NCI-H1436 (cell line): ENCODE results near the gene CALHM5.
A peak's percentile ranks its signal among the peaks of the same experiment; 100 is the strongest.
"Not testable (repeated sequence)": the region's sequence is repeated elsewhere in the genome, so short reads cannot be mapped to it uniquely, and the experiment has no call there.

ENCODE experiments used
- DNase-seq: peaks from one replicate; lab custom pipeline; 2025; lab: John Stamatoyannopoulos, UW

Gene CALHM5

GRCh38 chr6:116511424-116512110 is at the start of gene CALHM5:
Gene CALHM5 (plus strand): TSS chr6:116511639. CDS start chr6:116511697, 58 bp downstream.
- no peak for DNase-seq

DNA sequence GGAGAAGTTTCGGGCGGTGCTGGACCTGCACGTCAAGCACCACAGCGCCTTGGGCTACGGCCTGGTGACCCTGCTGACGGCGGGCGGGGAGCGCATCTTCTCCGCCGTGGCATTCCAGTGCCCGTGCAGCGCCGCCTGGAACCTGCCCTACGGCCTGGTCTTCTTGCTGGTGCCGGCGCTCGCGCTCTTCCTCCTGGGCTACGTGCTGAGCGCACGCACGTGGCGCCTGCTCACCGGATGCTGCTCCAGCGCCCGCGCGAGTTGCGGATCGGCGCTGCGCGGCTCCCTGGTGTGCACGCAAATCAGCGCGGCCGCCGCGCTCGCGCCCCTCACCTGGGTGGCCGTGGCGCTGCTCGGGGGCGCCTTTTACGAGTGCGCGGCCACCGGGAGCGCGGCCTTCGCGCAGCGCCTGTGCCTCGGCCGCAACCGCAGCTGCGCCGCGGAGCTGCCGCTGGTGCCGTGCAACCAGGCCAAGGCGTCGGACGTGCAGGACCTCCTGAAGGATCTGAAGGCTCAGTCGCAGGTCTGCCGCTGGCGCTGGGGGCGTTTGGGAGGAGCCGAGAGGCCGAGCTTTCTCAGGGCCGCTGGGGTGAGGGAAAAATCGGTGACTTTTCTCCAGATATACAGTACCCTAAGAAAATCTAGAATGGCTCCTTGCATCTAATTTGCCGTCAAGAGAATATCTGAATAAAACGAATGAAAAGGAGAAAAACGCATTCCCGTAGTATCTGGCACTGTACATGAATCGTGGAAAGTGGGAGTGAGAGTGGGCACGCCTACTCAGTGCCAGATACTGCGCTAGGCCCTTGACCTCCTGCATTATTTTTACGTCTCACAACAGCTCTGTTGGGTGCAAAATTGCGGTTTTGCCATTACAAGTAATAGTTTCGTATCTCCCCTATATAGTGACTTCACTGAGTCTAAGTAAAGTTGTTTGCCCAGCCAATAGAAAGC is 49.2 kb upstream of the CALHM5 start:
- DNase-seq = peak; percentile 5

DNA sequence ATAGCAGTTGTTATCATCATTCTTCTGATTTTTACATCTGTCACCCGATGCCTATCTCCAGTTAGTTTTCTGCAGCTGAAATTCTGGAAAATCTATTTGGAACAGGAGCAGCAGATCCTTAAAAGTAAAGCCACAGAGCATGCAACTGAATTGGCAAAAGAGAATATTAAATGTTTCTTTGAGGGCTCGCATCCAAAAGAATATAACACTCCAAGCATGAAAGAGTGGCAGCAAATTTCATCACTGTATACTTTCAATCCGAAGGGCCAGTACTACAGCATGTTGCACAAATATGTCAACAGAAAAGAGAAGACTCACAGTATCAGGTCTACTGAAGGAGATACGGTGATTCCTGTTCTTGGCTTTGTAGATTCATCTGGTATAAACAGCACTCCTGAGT is 48.1 kb upstream of the CALHM5 start:
- no peak for DNase-seq

GRCh38 chr6:116465246-116465645 is 46.2 kb upstream of the CALHM5 start:
- no peak for DNase-seq

GRCh38 chr6:116467096-116467495 is 44.3 kb upstream of the CALHM5 start:
- DNase-seq = no peak

GRCh38 chr6:116467514-116467913 is 43.9 kb upstream of the CALHM5 start:
- no peak for DNase-seq

GRCh38 chr6:116468293-116468692 is 43.1 kb upstream of the CALHM5 start:
- DNase-seq = no peak

DNA sequence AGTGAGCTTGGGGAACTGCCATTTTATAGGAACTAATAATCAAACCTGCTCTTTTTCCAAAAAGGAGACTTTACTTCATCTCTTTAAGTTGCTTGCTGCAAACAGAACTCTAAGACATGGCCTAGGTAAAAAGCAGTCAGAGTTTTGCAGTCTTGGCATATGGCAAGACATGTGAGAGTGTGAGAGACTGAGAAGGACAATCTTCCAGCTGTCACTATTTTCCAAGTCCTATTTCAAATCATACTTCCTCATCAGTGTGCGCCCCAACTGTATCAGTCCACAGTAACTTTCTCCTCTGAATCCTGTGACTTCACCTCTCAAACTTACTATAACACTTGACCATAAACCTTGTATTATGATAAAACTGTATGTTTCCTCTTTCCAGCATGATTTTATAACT is 39.9 kb upstream of the CALHM5 start:
- no peak for DNase-seq

- no peak for DNase-seq
Observed at GRCh38 chr6:116472706-116473105, 38.7 kb upstream of the CALHM5 start.

- no peak for DNase-seq
Observed at GRCh38 chr6:116475141-116475540, 36.3 kb upstream of the CALHM5 start.

DNA sequence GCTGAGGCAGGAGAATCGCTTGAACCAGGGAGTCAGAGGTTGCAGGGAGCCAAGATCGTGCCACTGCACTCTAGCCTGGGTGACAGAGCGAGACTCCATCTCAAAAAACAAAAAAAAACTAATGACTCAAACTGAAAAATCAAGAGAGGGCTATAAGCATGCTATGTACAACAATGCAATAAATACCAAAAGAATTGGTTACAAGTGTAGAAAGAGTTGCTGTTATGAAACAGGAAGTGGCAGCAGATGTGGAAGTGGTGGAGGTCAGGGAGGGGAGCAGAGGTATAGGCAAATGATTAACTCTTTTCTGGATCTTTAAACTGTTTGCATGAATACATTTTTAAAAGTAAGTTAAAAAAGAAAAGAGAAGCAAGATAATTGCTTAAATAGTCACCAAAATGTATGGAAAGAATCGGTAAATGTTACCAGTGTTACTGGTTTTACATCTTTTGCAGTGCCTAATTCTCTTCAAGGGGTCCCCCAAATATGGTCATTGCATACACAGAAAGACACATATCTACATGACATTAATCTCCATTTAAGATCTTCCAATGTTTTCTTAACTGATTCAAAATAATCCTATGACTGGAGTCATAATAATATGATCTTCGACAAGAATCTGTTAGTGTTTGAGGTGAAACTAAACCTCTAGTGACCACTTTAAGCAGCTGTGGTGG is 35.3 kb upstream of the CALHM5 start:
- DNase-seq = no peak

- no peak for DNase-seq
Observed at GRCh38 chr6:116482780-116483179, 28.7 kb upstream of the CALHM5 start.

GRCh38 chr6:116483616-116484015 is 27.8 kb upstream of the CALHM5 start:
- no peak for DNase-seq

GRCh38 chr6:116485559-116486184 is 25.8 kb upstream of the CALHM5 start:
- DNase-seq = no peak

GRCh38 chr6:116491610-116492330 is 19.7 kb upstream of the CALHM5 start:
- DNase-seq = no peak

GRCh38 chr6:116492331-116493067 is 18.9 kb upstream of the CALHM5 start:
- DNase-seq = no peak

DNA sequence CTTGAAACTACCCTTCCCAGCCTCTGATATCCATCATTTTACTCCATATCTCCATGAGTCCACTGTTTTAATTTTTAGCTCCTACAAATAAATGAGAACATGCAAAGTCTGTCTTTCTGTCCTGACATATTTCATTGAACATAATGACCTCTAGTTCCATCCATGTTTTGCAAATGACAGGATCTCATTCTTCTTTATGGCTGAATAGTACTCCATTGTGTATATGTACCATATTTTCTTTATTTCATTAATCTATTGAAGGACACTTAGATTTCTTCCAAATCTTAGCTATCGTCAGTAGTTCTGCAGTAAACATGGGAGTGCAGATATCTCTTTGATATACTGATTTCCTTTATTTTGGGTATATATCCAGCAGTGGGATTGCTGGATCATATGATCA is 16.3 kb upstream of the CALHM5 start:
- DNase-seq = not testable (repeated sequence)

GRCh38 chr6:116497113-116497676 is 14.2 kb upstream of the CALHM5 start:
- DNase-seq = no peak

DNA sequence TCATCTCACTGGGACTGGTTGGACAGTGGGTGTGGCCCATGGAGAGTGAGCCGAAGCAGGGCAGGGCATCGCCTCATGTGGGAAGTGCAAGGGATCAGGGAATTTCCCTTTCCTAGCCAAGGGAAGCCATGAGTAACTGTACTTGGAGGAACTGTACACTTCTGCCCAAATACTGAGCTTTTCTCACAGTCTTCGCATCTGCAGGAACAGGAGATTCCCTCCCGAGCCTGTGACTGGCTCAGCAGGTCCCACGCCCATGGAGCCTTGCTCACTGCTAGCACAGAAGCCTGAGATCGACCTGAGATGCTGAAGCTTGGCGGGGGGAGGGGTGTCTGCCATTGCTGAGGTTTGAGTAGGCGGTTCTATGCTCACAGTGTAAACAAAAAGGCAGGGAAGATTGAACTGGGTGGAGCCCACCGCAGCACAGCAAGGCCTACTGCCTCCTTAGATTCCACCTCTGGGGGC is 10.4 kb upstream of the CALHM5 start:
- no peak for DNase-seq

- DNase-seq = no peak
Observed at GRCh38 chr6:116507324-116507723, 4.1 kb upstream of the CALHM5 start.
